ENCODE measurements around the gene SCYL1.

- TF ChIP-seq, protein P1, sequence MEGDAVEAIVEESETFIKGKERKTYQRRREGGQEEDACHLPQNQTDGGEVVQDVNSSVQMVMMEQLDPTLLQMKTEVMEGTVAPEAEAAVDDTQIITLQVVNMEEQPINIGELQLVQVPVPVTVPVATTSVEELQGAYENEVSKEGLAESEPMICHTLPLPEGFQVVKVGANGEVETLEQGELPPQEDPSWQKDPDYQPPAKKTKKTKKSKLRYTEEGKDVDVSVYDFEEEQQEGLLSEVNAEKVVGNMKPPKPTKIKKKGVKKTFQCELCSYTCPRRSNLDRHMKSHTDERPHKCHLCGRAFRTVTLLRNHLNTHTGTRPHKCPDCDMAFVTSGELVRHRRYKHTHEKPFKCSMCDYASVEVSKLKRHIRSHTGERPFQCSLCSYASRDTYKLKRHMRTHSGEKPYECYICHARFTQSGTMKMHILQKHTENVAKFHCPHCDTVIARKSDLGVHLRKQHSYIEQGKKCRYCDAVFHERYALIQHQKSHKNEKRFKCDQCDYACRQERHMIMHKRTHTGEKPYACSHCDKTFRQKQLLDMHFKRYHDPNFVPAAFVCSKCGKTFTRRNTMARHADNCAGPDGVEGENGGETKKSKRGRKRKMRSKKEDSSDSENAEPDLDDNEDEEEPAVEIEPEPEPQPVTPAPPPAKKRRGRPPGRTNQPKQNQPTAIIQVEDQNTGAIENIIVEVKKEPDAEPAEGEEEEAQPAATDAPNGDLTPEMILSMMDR (IDR thresholded peaks at IDR 0.05) = no peak
- TF ChIP-seq EZH2 (IDR thresholded peaks at IDR 0.05; ENCODE audit: borderline replicate concordance, insufficient read depth, low read depth, low read length, poor library complexity, severe bottlenecking) = no peak
Observed at GRCh38 chr11:65537296-65537597, 12.4 kb downstream of the SCYL1 start.

Data from B cell (primary cell).